HepG2 (cell line): ENCODE measurements around the gene GGT7. TPM values are rescaled to one million over a fixed set of nuclear protein-coding genes. Genes with fewer than 3 reads are reported as not detected.

ENCODE experiments used
- ATAC-seq: fragments of 200-7000 bp; cut with Tn5 transposase; 3 replicates; pipeline ENCODE4 v1.9.1; 2020; ENCODE audit warnings: mild to moderate bottlenecking, moderate library complexity
- BruUV-seq: library from RNA; stranded (reverse); fragments of 400-500 nt; replicated peaks from 2 replicates; lab custom pipeline; 2021; lab: Mats Ljungman, UMichigan
- CTCF ChIA-PET: fragments of 300-600 bp; formaldehyde crosslinking; extraction: SDS; loops from one replicate; lab custom pipeline; 2021; ENCODE audit warnings: low total read pairs, inconsistent platforms, low intra/inter-chr PET ratio; lab: Yijun Ruan, JAX
- POLR2A ChIA-PET: fragments of 350-600 bp; sonication (Branson Sonifier 250); formaldehyde crosslinking; loops from one replicate; lab custom pipeline; 2020; ENCODE audit warnings: antibody characterized with exemption, inconsistent platforms; lab: Yijun Ruan, JAX
- DNase-seq: peaks from one replicate; pipeline ENCODE4 v3.0.0-alpha.2; 2015; ENCODE audit warnings: low spot score
- FAIRE-seq: peaks from 3 replicates; lab custom pipeline; 2011; peaks lifted over from hg19 to GRCh38; lab: Jason Lieb, UNC
- H2AFZ ChIP-seq: one replicate; pipeline ENCODE4 v1.6.1; 2011; ENCODE audit warnings: low read length, inconsistent platforms
- H3K27ac ChIP-seq: fragments of 300-600 bp; 3 replicates; pipeline ENCODE4 v1.8.0; 2011; ENCODE audit warnings: mixed run types, mild to moderate bottlenecking, mixed read lengths, low read length, inconsistent platforms; ENCODE audit not compliant: insufficient read depth; ENCODE audit errors: extremely low read length
- H3K27me3 ChIP-seq, 2 experiments: fragments of 200-600 bp in 1 of 2; 2 replicates in 1 of 2; 3 replicates in 1 of 2; pipeline versions ENCODE4 v1.6.0 to v1.8.0; 2011; ENCODE audit warnings: low read length in 2 of 2, mild to moderate bottlenecking in 2 of 2, moderate library complexity in 2 of 2, inconsistent platforms in 1 of 2; ENCODE audit not compliant: insufficient read depth in 2 of 2, control insufficient read depth in 1 of 2
- H3K36me3 ChIP-seq, 2 experiments: fragments of 200-600 bp in 1 of 2; replicated peaks in 1 of 2; 2 replicates in 1 of 2; 3 replicates in 1 of 2; pipeline versions ENCODE4 v1.5.1 to v1.8.0; 2011; ENCODE audit warnings: low read length in 2 of 2, inconsistent platforms in 1 of 2; ENCODE audit not compliant: insufficient read depth in 2 of 2, control insufficient read depth in 1 of 2
- H3K4me1 ChIP-seq: 2 replicates; pipeline ENCODE4 v1.5.1; 2012; ENCODE audit warnings: low read length, inconsistent platforms; ENCODE audit not compliant: insufficient read depth
- H3K4me2 ChIP-seq: 2 replicates; pipeline ENCODE4 v1.6.0; 2011; ENCODE audit warnings: low read depth, low read length, inconsistent platforms
- H3K4me3 ChIP-seq, 3 experiments: fragments of 200-600 bp in 1 of 3; sonication (generic), shearing (Covaris generic) in 1 of 3; replicated peaks in 1 of 3; 2 replicates each; pipeline ENCODE4 v1.5.1; 2011 to 2016; ENCODE audit warnings: low read length in 3 of 3, inconsistent platforms in 2 of 3, low read depth in 2 of 3, mild to moderate bottlenecking in 2 of 3, control low read depth in 1 of 3, mixed read lengths in 1 of 3; ENCODE audit not compliant: insufficient read depth in 1 of 3
- H3K79me2 ChIP-seq: one replicate; pipeline ENCODE4 v1.6.1; 2011; ENCODE audit warnings: low read length, inconsistent platforms; ENCODE audit not compliant: insufficient read depth
- H3K9ac ChIP-seq: 2 replicates; pipeline ENCODE4 v1.6.0; 2011; ENCODE audit warnings: mild to moderate bottlenecking, low read depth, low read length, inconsistent platforms; ENCODE audit not compliant: insufficient read depth
- H3K9me3 ChIP-seq: 2 replicates; pipeline ENCODE4 v1.5.1; 2012; ENCODE audit warnings: mild to moderate bottlenecking, low read length
- H4K20me1 ChIP-seq: 2 replicates; pipeline ENCODE4 v1.6.0; 2011; ENCODE audit warnings: inconsistent platforms, mild to moderate bottlenecking, low read length, moderate library complexity; ENCODE audit not compliant: insufficient read depth
- EED ChIP-seq: sonication (generic); formaldehyde crosslinking; IDR thresholded peaks from 2 replicates; pipeline ENCODE4 v1.5.0; 2020; ENCODE audit warnings: mild to moderate bottlenecking, missing genetic modification reagents
- FOXJ3 ChIP-seq: sonication (generic); formaldehyde crosslinking; IDR thresholded peaks from 2 replicates; pipeline ENCODE4 v1.4.0; 2020; ENCODE audit warnings: missing genetic modification reagents, mild to moderate bottlenecking, borderline replicate concordance
- IKZF4 ChIP-seq: sonication (generic); formaldehyde crosslinking; IDR thresholded peaks from 2 replicates; pipeline ENCODE4 v1.5.1; 2020; ENCODE audit warnings: borderline replicate concordance, mild to moderate bottlenecking, low read depth, missing genetic modification reagents; ENCODE audit errors: not compliant biosample characterization
- SMAD1 ChIP-seq: sonication (generic); formaldehyde crosslinking; IDR thresholded peaks from 2 replicates; pipeline ENCODE4 v1.4.0; 2020; ENCODE audit warnings: missing genetic modification reagents, low read depth, mild to moderate bottlenecking, borderline replicate concordance
- ZFP36L2 ChIP-seq: sonication (generic); formaldehyde crosslinking; IDR thresholded peaks from 2 replicates; pipeline ENCODE4 v1.4.0; 2020; ENCODE audit warnings: missing genetic modification reagents
- ZNF17 ChIP-seq: sonication (generic); formaldehyde crosslinking; IDR thresholded peaks from 2 replicates; pipeline ENCODE4 v1.5.0; 2020; ENCODE audit warnings: mild to moderate bottlenecking, missing genetic modification reagents
- WGBS: methylation state at CpG from one replicate; pipeline ENCODE4 v1.1.6; 2017; ENCODE audit warnings: low lambda C conversion rate; 5-methylcytosine and 5-hydroxymethylcytosine counted together
- in situ Hi-C: cut with HindIII; loops from 2 replicates; pipeline ENCODE4 v1.10.0; 2017; ENCODE audit warnings: low pct_unique_long_range_greater_than_20kb; ENCODE audit not compliant: extremely low pct_ligation_motif_present
- intact Hi-C: fragments of 100-400 bp; cut with micrococcal nuclease; formaldehyde crosslinking; loops from one replicate; pipeline ENCODE4 v1.10.0; 2022; ENCODE audit not compliant: unreplicated experiment
- polyA plus RNA-seq, 8 experiments: library from polyadenylated mRNA; depleted of rRNA in 3 of 8; stranded (reverse) in 7 of 8; unstranded in 1 of 8; fragments of >200 nt; fragmentation: Illumina TruSeq in 4 of 8; extraction: Trizol in 4 of 8; gene quantifications; 2 replicates each; pipeline versions ENCODE4 v1.2.1 to v1.2.3, GENCODE V29; 2011 to 2016; ENCODE audit warnings: low read depth in 4 of 8, missing spikeins in 1 of 8, mixed read lengths in 1 of 8; ENCODE audit not compliant: insufficient read depth in 1 of 8
- total RNA-seq, 5 experiments: library from RNA; depleted of rRNA; stranded (reverse); fragments of >200 nt; fragmentation: Illumina TruSeq; extraction: Trizol; gene quantifications; 2 replicates each; pipeline ENCODE4 v1.2.3, GENCODE V29; 2016; ENCODE audit warnings: low read depth in 1 of 5
- TF ChIP-seq, protein P1 (sequence below): sonication (generic); formaldehyde crosslinking; IDR thresholded peaks from 2 replicates; pipeline ENCODE4 v1.4.0; 2020; ENCODE audit warnings: missing genetic modification reagents, borderline replicate concordance
- TF ChIP-seq, protein P2 (sequence below), 2 experiments: sonication (generic) in 1 of 2; formaldehyde crosslinking in 1 of 2; IDR thresholded peaks; 2 replicates each; pipeline versions ENCODE4 v1.4.0 to v1.6.1; 2018 to 2020; ENCODE audit warnings: missing genetic modification reagents in 2 of 2, borderline replicate concordance in 1 of 2, low read depth in 1 of 2, mild to moderate bottlenecking in 1 of 2, missing biosample characterization in 1 of 2

GGT7 gene
- total and polyA plus RNA-seq, 2 of the 13 experiments (the other 11 are each of a cell fraction or from before 2014, with no cell fraction given), result 6.6 to 23.0 TPM

- H3K27me3 ChIP-seq, result no peaks in the 10 kb centered on the region
- 0 out of 2 replicates have a peak, but pooled peaks cover 4% of the 10 kb centered on the region for H3K4me1 ChIP-seq
- no TSS peak for BruUV-seq
- no peak overlapping the region for H3K4me2 ChIP-seq
- in situ Hi-C loops (no loop called here), intact Hi-C loops (no loop called here)
- H2AFZ ChIP-seq, result no peak overlapping the region
- H3K9me3 ChIP-seq, result no peaks in the 10 kb centered on the region
- ATAC-seq (no peak), FAIRE-seq (no peak), DNase-seq (no peak)
- H4K20me1 ChIP-seq, result no peaks in the 10 kb centered on the region
- no peak overlapping the region for H3K27ac ChIP-seq
- TF ChIP-seq SMAD1 (CRISPR knock-in tag), result no peak
- no peak for TF ChIP-seq FOXJ3
- no peak for TF ChIP-seq IKZF4 (CRISPR knock-in tag)
- no peak for TF ChIP-seq ZNF17 (CRISPR knock-in tag)
- no peak for TF ChIP-seq ZFP36L2 (CRISPR knock-in tag)
- TF ChIP-seq EED (CRISPR knock-in tag), result no peak
- POLR2A ChIA-PET, result no interaction called here
- H3K9ac ChIP-seq, result no peak overlapping the region
- WGBS, result 68% methylated on average over 1 of the region's 1 CpG
- H3K79me2 ChIP-seq, result peaks cover 15% of the 10 kb centered on the region
- H3K36me3 ChIP-seq, result peaks cover 0 to 6% of the 10 kb centered on the region in 2 experiments; a peak in 1 of 5 replicates
- CTCF ChIA-PET, result no interaction called here
- no peak overlapping the region for H3K4me3 ChIP-seq
These were observed 22.1 kb upstream of the GGT7 start for GRCh38 chr20:34894723-34895122.

GRCh38 chr20:34892671-34893070 lies 20.0 kb upstream of the GGT7 start:
- H3K9me3 ChIP-seq, result no peaks in the 10 kb centered on the region
- ATAC-seq, result no peak
- CTCF ChIA-PET, result no interaction called here
- no peaks in the 10 kb centered on the region for H4K20me1 ChIP-seq
- intact Hi-C loops, result no loop called here
- peaks cover 15% of the 10 kb centered on the region for H3K79me2 ChIP-seq
- TF ChIP-seq, protein P1, sequence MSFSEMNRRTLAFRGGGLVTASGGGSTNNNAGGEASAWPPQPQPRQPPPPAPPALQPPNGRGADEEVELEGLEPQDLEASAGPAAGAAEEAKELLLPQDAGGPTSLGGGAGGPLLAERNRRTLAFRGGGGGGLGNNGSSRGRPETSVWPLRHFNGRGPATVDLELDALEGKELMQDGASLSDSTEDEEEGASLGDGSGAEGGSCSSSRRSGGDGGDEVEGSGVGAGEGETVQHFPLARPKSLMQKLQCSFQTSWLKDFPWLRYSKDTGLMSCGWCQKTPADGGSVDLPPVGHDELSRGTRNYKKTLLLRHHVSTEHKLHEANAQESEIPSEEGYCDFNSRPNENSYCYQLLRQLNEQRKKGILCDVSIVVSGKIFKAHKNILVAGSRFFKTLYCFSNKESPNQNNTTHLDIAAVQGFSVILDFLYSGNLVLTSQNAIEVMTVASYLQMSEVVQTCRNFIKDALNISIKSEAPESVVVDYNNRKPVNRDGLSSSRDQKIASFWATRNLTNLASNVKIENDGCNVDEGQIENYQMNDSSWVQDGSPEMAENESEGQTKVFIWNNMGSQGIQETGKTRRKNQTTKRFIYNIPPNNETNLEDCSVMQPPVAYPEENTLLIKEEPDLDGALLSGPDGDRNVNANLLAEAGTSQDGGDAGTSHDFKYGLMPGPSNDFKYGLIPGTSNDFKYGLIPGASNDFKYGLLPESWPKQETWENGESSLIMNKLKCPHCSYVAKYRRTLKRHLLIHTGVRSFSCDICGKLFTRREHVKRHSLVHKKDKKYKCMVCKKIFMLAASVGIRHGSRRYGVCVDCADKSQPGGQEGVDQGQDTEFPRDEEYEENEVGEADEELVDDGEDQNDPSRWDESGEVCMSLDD (CRISPR knock-in tag), result 0 out of 2 replicates have a peak, but pooled peaks have one; percentile 30
- TF ChIP-seq, protein P2, sequence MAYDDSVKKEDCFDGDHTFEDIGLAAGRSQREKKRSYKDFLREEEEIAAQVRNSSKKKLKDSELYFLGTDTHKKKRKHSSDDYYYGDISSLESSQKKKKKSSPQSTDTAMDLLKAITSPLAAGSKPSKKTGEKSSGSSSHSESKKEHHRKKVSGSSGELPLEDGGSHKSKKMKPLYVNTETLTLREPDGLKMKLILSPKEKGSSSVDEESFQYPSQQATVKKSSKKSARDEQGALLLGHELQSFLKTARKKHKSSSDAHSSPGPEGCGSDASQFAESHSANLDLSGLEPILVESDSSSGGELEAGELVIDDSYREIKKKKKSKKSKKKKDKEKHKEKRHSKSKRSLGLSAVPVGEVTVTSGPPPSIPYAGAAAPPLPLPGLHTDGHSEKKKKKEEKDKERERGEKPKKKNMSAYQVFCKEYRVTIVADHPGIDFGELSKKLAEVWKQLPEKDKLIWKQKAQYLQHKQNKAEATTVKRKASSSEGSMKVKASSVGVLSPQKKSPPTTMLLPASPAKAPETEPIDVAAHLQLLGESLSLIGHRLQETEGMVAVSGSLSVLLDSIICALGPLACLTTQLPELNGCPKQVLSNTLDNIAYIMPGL (CRISPR knock-in tag; IDR thresholded peaks at IDR 0.05; ENCODE audit: borderline replicate concordance in 1 of 2, low read depth in 1 of 2), result no peak
- TF ChIP-seq, all 625 proteins: peak for 1
- 96% methylated on average over 2 of the region's 2 CpGs for WGBS
- no TSS peak for BruUV-seq
- Histone ChIP-seq H3K4me3 (no peak overlapping the region), H3K27ac (no peak overlapping the region), H3K4me2 (no peak overlapping the region), H3K4me1 (0 out of 2 replicates have a peak, but pooled peaks cover 4% of the 10 kb centered on the region), H3K9ac (no peak overlapping the region), H3K36me3 (peaks cover 1 to 10% of the 10 kb centered on the region in 2 experiments; a peak in 2 of 5 replicates), H2AFZ (no peak overlapping the region), H3K27me3 (no peaks in the 10 kb centered on the region)
- POLR2A ChIA-PET, result no interaction called here
- no peak for FAIRE-seq
- no peak for DNase-seq
- in situ Hi-C loops, result no loop called here
